ENCODE measurements around the gene FUT8.

The FUT8 gene

GRCh38 chr14:65560340-65561027 lies 148.0 kb downstream of the FUT8 start:
- no peak for DNase-seq

GRCh38 chr14:65564370-65564769 lies 151.8 kb downstream of the FUT8 start:
- DNase-seq = no peak

DNA sequence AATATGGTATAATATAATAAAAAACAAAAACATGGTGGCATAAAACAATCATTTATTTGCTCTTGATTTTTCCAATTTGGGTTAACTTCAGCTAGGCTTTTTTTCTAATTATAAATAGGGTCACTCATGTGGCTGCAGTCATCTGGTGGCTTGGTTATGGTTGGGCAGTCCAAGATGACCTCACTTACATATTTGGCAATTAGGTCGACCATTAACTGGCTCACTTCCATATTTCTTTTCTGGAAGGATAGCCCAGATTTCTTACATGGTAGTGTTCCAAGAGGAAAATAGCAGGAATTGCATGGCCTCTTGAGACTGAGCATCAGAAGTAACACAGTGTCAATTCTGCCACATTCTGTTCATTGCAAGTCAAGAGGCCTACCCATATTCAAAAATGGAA lies 153.4 kb downstream of the FUT8 start:
- DNase-seq = no peak

DNA sequence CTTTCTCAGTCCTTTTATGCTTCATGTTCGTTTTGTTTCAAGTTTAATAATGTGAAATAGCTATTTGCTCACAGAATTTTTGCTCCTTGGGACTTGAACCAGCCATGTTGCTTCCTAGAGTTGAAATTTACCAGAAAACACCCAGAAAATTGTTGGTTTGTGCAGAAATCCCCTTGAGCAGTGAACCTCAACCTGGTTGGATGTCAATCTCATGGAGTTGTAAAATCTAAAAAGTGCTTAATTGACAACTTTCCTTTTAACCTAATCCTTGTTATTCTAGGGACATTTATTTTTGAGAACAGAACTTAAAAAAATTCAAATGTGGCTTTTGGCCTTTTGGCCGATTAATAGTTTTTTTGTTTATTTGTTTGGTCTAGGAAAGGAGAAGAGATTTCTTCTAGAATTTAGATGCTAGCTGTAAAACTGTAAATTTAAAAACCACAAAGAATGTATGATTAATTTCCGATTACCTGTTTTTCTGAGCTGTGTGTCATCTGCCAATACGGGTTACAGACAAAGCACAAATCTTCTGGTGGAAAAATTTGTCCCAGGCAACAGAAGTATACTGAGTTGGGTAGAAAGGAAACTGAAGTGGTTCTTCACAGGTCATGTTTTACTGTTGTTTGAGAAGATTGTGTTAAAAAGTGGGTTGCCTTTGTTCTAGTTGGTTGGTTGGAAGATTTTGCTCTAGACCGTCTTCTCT lies 154.4 kb downstream of the FUT8 start:
- DNase-seq = no peak

- no peak for DNase-seq
These were observed 162.1 kb downstream of the FUT8 start for GRCh38 chr14:65574611-65575010.

DNA sequence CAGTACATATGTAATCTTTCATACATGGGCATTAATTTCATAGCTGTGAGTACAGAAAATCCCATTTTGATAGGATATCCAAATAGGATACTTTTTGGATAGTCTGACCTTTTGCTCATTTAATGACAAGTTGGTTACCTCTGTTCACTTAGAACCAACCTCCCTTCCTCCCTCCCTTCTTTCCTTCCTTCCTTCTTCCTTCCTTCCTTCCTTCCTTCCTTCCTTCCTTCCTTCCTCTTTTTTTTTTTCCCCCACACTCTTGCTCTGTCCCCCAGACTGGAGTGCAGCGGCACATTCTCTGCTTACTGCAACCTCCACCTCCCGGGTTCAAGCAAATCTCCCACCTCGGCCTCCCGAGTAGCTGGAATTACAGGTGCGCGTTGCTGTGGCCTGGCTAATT lies 162.9 kb downstream of the FUT8 start:
- DNase-seq = no peak

DNA sequence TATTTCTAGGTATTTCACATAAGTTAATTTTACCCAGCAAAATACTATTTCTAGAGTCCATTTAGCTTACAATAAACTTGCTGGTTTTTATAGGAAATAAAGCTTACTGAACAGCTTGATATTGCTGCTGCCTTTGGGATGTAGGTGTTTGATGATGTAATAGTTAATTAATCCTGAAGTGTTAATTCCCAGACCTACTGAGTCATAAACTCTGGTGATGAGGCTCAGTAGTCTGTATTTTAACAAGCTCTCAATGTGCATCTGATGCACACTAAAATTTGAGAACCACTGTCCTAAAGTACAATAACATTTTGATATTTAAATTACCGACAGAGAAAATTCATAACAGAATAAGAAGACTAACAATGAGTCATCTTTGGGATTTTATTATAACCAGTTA lies 168.4 kb downstream of the FUT8 start:
- DNase-seq = no peak

- DNase-seq = no peak
These were observed 168.8 kb downstream of the FUT8 start for GRCh38 chr14:65581378-65581777.

- no peak for DNase-seq
These were observed 169.3 kb downstream of the FUT8 start for GRCh38 chr14:65581799-65582198.

- no peak for DNase-seq
These were observed 172.7 kb downstream of the FUT8 start for GRCh38 chr14:65585216-65585615.

GRCh38 chr14:65588426-65589140 lies 176.1 kb downstream of the FUT8 start:
- DNase-seq = no peak

DNA sequence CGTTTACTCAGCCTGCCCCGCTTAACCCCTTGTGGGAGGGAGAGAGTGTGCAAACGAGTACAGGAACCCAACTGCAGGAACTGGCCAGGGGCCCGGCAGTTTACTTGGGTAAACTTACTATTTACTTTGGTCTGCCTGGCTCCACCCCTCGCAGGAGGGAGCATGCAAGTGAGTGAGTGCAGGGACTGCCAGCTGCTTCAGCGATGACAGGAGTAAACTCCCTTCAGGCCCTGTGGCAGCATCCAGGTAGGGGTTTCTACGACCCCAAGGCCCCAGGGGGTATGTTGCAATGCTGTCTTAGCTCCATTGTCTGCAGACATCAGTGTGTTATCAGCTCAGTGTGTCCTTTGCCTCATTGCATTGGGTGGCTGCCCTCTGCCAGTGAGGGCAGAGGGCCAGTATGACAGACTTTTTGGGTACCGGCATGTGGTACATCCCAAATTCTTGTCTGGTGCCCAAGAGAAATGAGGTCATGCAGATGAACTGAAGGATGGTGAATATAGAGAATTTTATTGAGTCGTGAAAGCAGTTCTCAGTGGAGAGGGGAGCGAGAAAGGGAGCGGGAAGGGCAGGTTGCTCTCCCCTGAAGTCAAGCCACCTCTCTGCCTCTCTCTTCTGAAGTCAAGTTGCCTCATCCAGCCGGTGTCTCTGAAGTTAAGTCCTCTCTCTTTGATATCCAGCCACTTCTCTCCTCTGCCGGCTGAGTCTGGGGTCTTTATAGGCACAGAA lies 181.8 kb downstream of the FUT8 start:
- no peak for DNase-seq

DNA sequence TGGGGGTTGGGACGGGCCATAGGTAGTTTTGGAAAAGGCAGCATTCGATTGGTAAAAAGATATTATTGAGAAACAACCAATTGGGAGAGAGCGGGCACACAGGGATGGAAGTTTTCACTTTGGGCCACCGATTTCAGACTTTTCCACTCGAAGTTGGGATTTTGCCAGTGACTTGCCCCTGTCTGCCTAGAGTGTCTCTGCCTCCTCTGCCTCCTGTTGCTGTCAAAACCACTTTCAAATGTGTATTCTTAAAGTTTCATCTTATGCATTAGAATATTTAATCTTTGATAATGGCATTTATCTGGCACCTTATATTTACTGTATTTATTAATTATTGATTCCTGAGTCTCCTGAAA lies 182.3 kb downstream of the FUT8 start:
- no peak for DNase-seq

DNA sequence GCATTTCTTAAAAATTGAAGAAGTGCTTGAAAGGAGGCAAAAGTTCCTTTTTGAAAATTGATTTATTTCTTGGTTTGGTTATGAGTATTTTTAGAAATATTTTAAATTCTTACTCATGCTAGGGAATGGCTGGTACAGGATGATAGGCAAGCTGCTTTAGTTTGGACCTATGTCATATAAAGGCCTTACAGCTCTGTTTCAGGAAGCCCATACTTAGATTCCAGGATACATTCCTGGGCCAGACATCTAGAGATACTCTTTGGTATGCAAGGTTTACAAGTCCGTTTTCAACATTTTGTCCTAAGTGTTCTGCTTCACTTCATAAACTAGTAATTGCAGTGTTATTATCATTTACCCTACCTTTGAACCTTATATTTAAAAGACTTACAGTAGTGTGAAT lies 186.8 kb downstream of the FUT8 start:
- DNase-seq = no peak

DNA sequence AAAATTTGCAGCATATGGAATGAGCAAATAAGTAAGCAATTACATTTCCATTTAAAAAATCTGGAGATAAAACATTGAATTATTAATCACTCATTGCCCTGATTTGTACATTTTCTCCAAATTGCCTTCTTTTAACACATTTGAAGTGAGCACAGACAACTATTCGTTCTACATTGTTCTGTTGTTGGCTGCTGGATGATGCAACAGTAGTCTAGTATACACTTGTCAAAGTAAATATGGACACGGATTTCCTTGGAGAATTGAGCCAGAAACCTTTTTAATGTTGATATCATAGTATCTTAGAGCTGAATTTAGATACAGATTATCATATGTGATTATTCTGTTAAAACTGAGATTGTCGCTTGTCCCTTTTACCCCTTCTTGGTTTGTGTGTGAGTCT lies 188.2 kb downstream of the FUT8 start:
- no peak for DNase-seq

- DNase-seq = no peak
These were observed 192.0 kb downstream of the FUT8 start for GRCh38 chr14:65604535-65604934.

GRCh38 chr14:65604936-65605335 lies 192.4 kb downstream of the FUT8 start:
- no peak for DNase-seq

GRCh38 chr14:65606460-65606859 lies 193.9 kb downstream of the FUT8 start:
- DNase-seq = no peak

- no peak for DNase-seq
These were observed 200.7 kb downstream of the FUT8 start for GRCh38 chr14:65613131-65613650.

DNA sequence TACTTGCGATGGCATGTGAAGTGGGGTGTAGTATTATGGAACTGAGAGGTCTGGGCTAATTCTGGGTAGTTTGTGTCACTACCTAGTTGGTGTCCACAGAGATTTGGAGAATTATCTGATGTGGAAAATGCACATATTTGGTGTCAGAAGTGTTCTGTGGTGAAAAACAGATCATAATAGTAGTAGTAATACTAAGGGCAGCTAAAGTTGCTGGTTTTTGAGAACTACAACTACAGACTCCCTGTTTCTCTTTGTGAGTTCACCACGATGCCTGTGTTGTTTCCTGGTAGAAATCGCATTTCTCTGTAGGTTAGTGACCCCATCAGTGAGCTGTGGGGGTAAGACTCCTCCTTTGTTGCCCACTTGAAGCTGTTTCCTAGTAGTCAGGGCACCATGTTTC lies 206.5 kb downstream of the FUT8 start:
- no peak for DNase-seq

DNA sequence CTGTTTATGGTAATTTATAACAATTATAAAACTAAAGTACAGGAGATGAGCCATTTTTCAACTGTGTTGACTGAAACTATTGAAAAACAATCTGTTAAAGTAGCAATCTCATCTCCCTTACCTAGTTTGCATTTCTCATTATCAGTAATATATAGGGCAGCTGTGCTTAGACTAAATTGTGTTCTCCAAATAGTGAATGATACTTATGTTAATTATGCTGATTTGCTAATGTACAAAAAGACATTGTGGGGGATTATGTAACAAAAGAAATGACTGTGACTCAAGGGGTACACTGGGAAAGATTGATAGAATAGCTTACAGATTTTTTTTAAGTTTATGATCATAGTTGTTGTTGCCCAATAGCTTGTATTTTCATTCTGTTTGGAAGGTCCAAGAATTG lies 207.7 kb downstream of the FUT8 start:
- no peak for DNase-seq

GRCh38 chr14:65622703-65623102 lies 210.2 kb downstream of the FUT8 start:
- DNase-seq = no peak

DNA sequence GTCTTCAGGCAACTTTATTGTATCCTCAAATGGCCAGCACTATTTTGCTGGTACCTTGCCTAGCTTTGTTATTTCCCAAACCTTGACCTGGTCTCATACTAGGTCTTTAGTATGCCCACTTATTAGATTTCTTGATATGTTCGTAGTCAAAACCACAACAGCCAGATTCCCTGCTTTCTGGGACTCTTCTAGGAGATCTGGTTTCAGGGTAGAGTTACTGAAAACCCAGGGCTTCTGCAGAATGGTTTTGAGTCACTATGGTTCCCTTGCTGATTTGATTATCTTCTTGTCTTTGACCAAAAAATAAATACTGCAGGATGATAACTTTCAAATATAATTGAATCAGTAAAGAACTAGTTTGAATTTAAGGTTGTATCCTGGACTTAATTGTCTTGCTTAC lies 211.2 kb downstream of the FUT8 start:
- DNase-seq = no peak

Measured in right hindlimb (tissue), 1 donor.